Neuron (in vitro differentiated cells): ENCODE results near the gene P2RY14.

Experiments used
- H2AFZ ChIP-seq: one replicate; pipeline ENCODE4 v1.6.1; 2013; ENCODE audit warnings: low read depth, mild to moderate bottlenecking, inconsistent platforms, low read length, moderate library complexity
- H3K27me3 ChIP-seq: one replicate; pipeline ENCODE4 v1.6.1; 2013; ENCODE audit warnings: low read length; ENCODE audit not compliant: insufficient read depth
- H3K36me3 ChIP-seq: one replicate; pipeline ENCODE4 v1.6.1; 2013; ENCODE audit warnings: low read length; ENCODE audit not compliant: insufficient read depth
- H3K4me1 ChIP-seq: one replicate; pipeline ENCODE4 v1.6.1; 2013; ENCODE audit warnings: low read length; ENCODE audit not compliant: insufficient read depth
- H3K4me3 ChIP-seq: 2 replicates; pipeline ENCODE4 v1.5.1; 2013; ENCODE audit warnings: mild to moderate bottlenecking, low read length, moderate library complexity
- H3K9me3 ChIP-seq: one replicate; pipeline ENCODE4 v1.6.1; 2013; ENCODE audit warnings: low read length

Gene P2RY14

GRCh38 chr3:151312972-151313371 is 34.6 kb upstream of the P2RY14 start:
- Histone ChIP-seq H2AFZ (no peak overlapping the region), H3K36me3 (no peaks in the 10 kb centered on the region), H3K4me1 (no peaks in the 10 kb centered on the region), H3K4me3 (no peak overlapping the region), H3K27me3 (no peaks in the 10 kb centered on the region), H3K9me3 (no peaks in the 10 kb centered on the region)

DNA sequence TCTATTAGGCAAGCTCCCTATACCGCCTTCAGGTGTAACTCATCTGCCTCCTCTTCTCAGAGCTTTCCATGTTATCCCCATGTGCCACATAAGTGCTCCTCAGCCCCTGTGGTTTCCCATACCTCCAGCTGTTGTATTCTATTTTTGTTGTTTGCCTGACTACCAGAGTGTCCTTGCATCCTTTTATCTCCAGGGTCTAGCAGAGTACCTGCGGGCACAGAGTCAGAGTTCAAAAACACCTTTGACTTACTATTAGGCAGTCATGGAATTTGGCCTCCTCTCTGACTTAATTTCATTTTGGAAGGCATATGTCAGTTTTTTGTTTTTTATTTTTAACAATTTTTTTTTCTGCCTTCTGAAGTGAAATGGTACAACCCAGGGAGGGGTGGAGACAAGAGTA is 31.2 kb upstream of the P2RY14 start:
- H3K9me3 ChIP-seq, result no peaks in the 10 kb centered on the region
- no peaks in the 10 kb centered on the region for H3K36me3 ChIP-seq
- H2AFZ ChIP-seq, result no peak overlapping the region
- H3K4me3 ChIP-seq, result no peak overlapping the region
- no peaks in the 10 kb centered on the region for H3K27me3 ChIP-seq
- no peaks in the 10 kb centered on the region for H3K4me1 ChIP-seq

DNA sequence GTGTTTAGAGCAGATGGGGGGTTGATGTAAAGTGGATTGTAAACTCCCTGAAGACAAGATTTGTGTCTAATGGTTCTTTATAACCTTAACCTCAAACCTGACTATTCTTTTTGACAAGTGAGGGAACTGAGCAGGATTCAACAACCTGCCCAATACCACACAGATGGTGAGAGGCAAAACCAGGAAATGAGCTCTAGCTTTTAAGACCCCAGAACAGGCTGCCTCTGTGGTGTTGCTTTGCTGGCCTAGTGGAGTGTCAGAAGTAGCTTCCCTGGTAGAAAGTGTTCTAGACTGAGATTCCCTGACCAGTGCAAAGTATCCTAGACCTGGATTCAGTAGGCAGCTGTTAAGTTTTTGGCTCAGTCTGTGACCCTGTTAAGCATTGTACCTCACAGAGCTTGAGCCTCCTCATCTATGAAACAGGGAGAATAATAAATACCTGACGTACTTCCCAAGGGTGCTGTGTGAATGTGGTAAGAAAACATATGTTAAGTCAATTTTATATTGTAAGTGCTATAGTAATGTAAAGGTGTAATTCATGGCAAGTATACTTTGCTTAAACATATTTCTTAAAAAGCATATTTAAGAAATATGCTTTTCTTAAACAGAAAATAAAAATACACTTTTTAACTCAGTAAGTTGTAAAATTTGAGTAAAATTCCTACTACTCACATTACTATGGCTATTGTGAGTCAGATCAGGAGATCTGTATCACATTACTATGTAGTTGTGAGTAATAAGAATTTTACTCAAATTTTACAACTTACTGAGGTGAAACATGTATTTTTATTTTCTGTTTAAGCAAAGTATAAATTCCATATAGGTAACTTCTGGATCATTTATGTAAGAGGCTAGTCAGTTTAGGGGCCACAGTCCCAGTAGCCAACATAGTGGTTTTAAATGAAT is 29.5 kb upstream of the P2RY14 start:
- Histone ChIP-seq H3K4me1 (no peaks in the 10 kb centered on the region), H3K27me3 (no peaks in the 10 kb centered on the region), H3K4me3 (no peak overlapping the region), H3K9me3 (no peaks in the 10 kb centered on the region), H3K36me3 (no peaks in the 10 kb centered on the region), H2AFZ (no peak overlapping the region)

- no peak overlapping the region for H2AFZ ChIP-seq
- no peaks in the 10 kb centered on the region for H3K36me3 ChIP-seq
- H3K4me1 ChIP-seq, result no peaks in the 10 kb centered on the region
- H3K4me3 ChIP-seq, result no peak overlapping the region
- H3K27me3 ChIP-seq, result no peaks in the 10 kb centered on the region
- H3K9me3 ChIP-seq, result no peaks in the 10 kb centered on the region
Observed at GRCh38 chr3:151307131-151307530, 28.8 kb upstream of the P2RY14 start.

GRCh38 chr3:151306168-151306810 is 27.9 kb upstream of the P2RY14 start:
- H3K4me1 ChIP-seq, result no peaks in the 10 kb centered on the region
- H3K36me3 ChIP-seq, result no peaks in the 10 kb centered on the region
- no peaks in the 10 kb centered on the region for H3K27me3 ChIP-seq
- no peak overlapping the region for H2AFZ ChIP-seq
- H3K4me3 ChIP-seq, result no peak overlapping the region
- no peaks in the 10 kb centered on the region for H3K9me3 ChIP-seq

- no peaks in the 10 kb centered on the region for H3K27me3 ChIP-seq
- no peaks in the 10 kb centered on the region for H3K36me3 ChIP-seq
- H2AFZ ChIP-seq, result no peak overlapping the region
- no peaks in the 10 kb centered on the region for H3K4me1 ChIP-seq
- no peaks in the 10 kb centered on the region for H3K9me3 ChIP-seq
- no peak overlapping the region for H3K4me3 ChIP-seq
Observed at GRCh38 chr3:151305775-151306151, 27.4 kb upstream of the P2RY14 start.

GRCh38 chr3:151305060-151305774 is 26.9 kb upstream of the P2RY14 start:
- H3K9me3 ChIP-seq, result no peaks in the 10 kb centered on the region
- no peaks in the 10 kb centered on the region for H3K27me3 ChIP-seq
- no peak overlapping the region for H2AFZ ChIP-seq
- no peaks in the 10 kb centered on the region for H3K4me1 ChIP-seq
- H3K4me3 ChIP-seq, result no peak overlapping the region
- H3K36me3 ChIP-seq, result no peaks in the 10 kb centered on the region

- no peaks in the 10 kb centered on the region for H3K4me1 ChIP-seq
- no peaks in the 10 kb centered on the region for H3K9me3 ChIP-seq
- H3K36me3 ChIP-seq, result no peaks in the 10 kb centered on the region
- no peak overlapping the region for H3K4me3 ChIP-seq
- no peak overlapping the region for H2AFZ ChIP-seq
- no peaks in the 10 kb centered on the region for H3K27me3 ChIP-seq
Observed at GRCh38 chr3:151303751-151304150, 25.4 kb upstream of the P2RY14 start.

- no peaks in the 10 kb centered on the region for H3K9me3 ChIP-seq
- H3K4me3 ChIP-seq, result no peak overlapping the region
- H2AFZ ChIP-seq, result no peak overlapping the region
- no peaks in the 10 kb centered on the region for H3K27me3 ChIP-seq
- no peaks in the 10 kb centered on the region for H3K36me3 ChIP-seq
- no peaks in the 10 kb centered on the region for H3K4me1 ChIP-seq
Observed at GRCh38 chr3:151301787-151302186, 23.4 kb upstream of the P2RY14 start.

GRCh38 chr3:151300539-151300938 is 22.2 kb upstream of the P2RY14 start:
- no peaks in the 10 kb centered on the region for H3K27me3 ChIP-seq
- no peaks in the 10 kb centered on the region for H3K36me3 ChIP-seq
- H3K9me3 ChIP-seq, result no peaks in the 10 kb centered on the region
- no peak overlapping the region for H3K4me3 ChIP-seq
- no peaks in the 10 kb centered on the region for H3K4me1 ChIP-seq
- H2AFZ ChIP-seq, result no peak overlapping the region

DNA sequence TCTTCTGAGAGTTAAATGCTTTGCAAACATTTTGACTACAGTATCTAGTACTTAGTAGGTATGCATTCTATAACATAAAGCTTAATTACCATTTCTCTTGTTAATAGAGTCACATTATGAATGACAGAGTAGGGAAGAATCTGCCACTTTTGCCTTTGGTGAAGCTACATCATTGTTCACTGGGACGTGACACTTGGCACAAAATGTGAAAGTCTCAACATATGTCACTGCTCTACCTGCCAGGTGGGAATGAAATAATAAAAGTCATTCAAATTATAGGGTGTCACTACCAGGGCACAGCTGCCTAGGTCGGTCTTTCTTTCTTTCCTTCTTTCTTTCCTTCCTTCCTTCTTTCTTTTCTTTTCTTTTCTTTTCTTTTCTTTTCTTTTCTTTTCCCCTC is 20.7 kb upstream of the P2RY14 start:
- no peaks in the 10 kb centered on the region for H3K36me3 ChIP-seq
- H3K9me3 ChIP-seq, result no peaks in the 10 kb centered on the region
- no peak overlapping the region for H2AFZ ChIP-seq
- no peaks in the 10 kb centered on the region for H3K27me3 ChIP-seq
- H3K4me1 ChIP-seq, result no peaks in the 10 kb centered on the region
- no peak overlapping the region for H3K4me3 ChIP-seq

GRCh38 chr3:151297429-151297828 is 19.1 kb upstream of the P2RY14 start:
- H3K4me1 ChIP-seq, result no peaks in the 10 kb centered on the region
- H3K27me3 ChIP-seq, result no peaks in the 10 kb centered on the region
- H3K36me3 ChIP-seq, result no peaks in the 10 kb centered on the region
- H2AFZ ChIP-seq, result no peak overlapping the region
- H3K4me3 ChIP-seq, result no peak overlapping the region
- no peaks in the 10 kb centered on the region for H3K9me3 ChIP-seq

DNA sequence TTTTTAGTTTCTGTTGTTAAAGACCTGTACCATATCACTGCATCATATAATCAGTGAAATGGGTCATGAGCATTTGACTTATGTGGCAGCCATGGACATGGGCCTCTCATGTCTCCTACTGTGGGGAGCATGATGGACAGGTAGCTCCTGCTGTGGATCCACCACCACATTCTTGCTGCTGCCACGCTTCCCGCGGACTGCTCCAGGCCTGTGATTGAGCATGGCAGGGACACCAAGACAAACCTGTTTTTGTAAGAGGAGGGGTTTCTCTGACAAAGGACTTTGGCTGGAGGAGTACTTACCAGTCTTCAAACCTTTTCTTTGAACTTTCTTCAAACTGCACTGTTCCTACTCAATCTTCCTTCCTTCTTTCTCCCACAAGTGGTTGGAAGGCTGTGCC is 17.9 kb upstream of the P2RY14 start:
- Histone ChIP-seq H3K4me3 (no peak overlapping the region), H3K4me1 (no peaks in the 10 kb centered on the region), H3K9me3 (no peaks in the 10 kb centered on the region), H3K27me3 (no peaks in the 10 kb centered on the region), H2AFZ (no peak overlapping the region), H3K36me3 (no peaks in the 10 kb centered on the region)
